NK-92 treated with Interleukin-12 subunit alpha and Interleukin-12 subunit beta, amount 100 ng/mL, for 24 hours (cell line): ENCODE results near the gene VSIG8.

Experiments used
- DNase-seq: peaks from one replicate; lab custom pipeline; 2025; lab: John Stamatoyannopoulos, UW

Gene VSIG8

GRCh38 chr1:159883134-159883533 lies 20.7 kb upstream of the VSIG8 start:
- no peak for DNase-seq

DNA sequence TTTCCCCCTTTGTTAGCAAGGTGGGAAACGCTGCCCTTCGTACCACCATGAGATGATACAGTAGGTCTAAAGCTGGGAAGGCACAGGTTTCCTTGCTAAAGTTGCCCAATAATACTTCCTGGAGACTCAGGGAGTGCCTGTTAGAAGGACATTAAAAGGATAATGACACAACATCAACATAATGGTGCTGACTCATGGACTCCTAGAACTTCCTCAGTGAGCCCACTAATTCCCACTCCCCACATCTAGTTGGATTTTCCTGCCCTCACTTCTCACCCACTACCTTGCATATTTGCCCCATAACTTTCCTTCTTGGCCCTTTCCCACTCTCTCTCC lies 20.0 kb upstream of the VSIG8 start:
- DNase-seq = no peak

DNA sequence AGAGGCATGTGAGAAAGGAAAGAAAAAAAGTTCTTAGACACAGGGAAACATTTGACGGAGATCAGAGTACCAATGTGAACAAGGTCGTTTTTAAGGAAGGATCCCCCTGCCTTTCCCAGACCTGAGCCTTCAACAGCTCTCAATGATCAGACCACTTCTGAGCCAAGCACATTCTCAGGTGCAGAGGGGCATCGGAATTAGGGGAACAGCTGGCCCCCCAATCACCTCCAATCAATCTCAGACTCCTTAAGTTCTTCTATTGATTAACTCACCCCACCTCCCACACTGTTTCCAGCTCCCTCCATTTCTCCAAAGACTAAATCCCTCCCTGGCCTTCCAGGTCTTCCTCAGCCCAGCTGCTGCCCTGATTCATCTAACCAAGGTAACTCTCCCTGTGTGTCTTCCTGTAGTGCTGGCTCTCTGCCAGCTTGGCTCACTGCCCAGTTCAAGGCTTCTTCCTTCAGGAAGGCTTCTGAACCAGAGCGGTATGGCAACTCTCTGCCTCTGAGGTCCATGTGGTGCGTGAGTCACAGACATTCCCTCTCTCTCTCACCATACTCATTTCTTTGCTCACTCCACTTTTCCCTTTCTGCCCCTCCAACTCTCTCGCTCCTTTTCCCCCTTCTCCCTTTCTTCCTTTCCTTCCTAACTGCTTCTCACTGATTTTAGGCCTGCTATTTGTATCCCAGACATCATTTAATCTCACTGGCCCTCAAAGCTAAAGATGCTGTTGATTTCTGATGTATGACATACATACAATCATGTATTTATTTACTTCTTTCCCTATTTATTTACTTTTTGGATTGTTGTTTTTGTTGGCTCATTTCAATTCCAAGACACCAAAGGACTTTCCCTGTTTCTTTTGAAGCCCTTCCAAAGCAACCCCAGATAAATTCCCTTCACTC lies 19.4 kb upstream of the VSIG8 start:
- DNase-seq = no peak

- no peak for DNase-seq
These were observed 18.0 kb upstream of the VSIG8 start for GRCh38 chr1:159880430-159880829.

DNA sequence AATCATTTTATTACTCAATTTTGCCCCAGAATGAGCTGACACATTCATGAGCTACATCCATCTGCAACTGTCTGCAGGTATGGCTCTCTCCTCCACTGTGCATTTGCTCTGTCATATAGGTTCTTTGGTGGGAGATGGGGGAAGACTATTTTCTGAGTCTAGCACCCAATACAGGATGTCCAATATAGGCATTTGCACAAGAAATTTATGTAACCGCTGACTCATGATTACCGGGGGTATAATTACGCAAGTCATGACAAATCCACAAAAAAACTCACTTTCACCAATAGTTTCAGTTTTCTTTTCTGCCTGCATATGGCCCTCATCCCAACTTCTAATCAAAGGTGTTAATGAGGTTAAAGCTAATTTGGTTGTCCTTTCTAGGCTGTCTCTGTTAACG lies 17.5 kb upstream of the VSIG8 start:
- DNase-seq = no peak

DNA sequence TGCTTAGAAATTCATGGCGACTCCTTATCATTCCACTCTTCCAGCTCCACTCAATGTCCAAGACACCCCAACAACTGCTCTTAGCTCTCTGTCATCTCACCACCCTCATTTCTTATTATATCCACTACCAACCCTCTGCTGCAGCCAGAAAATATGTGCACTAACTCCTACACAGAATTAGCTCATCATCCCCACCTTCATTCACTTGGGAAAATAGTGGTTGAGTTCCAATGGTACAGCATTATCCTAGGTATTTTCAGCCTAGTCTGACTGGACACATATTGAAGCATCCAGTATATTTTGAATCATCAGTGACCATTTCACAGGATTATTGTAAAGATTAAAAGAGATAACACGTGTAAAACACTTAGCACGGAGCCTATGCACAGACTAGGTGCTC lies 16.7 kb upstream of the VSIG8 start:
- DNase-seq = no peak

GRCh38 chr1:159877695-159878444 lies 15.4 kb upstream of the VSIG8 start:
- DNase-seq = no peak

- no peak for DNase-seq
These were observed 11.2 kb upstream of the VSIG8 start for GRCh38 chr1:159873530-159874143.

DNA sequence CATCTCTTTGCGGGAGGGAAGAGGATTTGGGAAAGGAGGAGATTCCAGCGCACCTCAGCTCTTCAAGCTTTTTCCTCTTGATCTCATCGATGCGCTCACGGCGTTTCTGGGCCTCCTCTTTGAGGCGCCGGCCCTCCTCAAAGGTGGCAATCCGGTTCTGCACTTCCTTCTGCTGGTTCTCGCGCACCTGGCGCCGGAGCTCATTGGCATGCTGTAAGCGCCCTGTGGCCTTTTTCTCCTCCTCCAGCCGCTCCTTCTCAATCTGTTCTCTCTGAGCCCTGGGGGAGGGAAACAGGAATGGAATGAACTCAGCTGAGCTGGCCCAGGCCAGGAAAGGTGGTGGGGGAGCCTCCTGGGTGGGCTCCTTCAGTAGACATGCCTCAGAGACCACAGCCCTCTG lies 10.4 kb upstream of the VSIG8 start:
- DNase-seq = no peak

DNA sequence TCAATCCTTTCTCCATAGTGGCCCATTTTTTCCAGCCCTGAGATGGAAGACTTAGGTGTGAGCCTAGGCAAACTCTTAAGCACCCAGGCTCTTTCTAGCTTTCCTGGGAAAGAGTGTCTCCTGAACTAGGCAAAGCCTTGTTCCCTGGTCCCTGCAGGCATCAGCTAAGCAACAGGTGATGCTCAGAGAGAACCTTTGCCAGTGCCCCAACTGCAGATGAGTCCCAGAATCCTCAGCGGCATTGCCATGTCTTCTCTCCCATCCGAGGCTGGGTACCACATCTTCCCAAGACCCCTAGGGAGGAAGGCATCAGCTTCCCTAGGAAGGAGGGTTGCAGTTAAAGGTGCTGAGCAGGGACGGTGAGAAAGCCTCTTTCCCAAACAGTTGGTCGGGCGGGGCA lies 8.2 kb upstream of the VSIG8 start:
- no peak for DNase-seq

DNA sequence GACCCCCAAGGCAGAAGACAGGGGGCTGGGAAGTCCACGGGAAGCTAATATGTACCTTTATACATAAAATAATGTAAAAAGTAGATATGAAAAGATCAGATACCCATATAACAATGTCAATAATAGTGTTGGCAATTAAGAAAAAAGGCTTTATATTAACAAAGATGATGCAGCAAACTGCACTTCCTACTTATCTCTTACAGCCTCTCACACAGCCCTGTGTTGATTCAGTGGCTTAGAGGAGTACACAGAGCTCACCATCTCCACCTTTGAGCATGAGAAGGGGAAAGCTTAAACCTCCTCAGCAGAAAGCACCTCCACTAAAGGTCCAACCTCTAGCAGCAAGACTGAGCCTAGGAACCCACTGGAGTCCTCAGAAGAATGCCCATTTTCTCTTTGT lies 7.2 kb upstream of the VSIG8 start:
- no peak for DNase-seq

DNA sequence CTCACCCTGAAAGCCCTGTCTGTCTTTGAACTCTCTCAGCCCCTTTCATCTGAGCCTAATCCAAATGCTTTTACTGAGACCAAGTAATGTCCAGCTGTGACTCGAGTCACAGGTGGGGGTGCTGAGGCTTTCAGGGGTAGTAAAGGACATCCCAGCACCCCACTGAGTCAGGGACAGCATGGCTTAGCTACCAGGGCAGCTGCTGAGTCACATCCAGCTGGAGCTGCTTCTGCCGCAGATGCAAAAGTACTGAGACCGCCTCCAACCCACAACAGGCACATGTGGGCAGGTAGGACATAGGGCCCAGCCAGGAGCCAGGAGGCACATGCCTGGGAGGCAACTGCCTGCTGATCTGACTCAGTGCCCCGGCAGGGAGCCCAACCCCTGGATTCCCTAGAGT lies 6.7 kb upstream of the VSIG8 start:
- DNase-seq = no peak

DNA sequence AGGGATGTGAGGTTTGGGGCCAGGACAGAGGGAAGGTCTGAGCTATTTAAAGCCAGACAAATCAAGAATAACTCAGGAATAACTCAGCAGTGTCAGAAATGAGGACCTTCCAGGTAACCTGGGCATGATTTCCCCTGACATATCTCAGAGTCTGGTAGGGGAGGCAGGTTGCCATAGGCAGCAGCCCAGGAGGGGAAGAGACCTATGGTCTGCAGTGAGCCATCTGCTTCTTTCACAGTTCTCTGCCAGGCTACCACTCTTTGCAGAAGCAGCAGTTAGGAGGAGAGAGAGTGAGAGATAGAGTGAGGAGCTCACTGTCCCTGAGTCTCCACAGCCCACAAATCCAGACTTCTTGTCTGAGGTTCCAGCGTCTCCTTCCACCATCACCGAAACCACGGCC lies 6.3 kb upstream of the VSIG8 start:
- DNase-seq = no peak

GRCh38 chr1:159867664-159868026 lies 5.2 kb upstream of the VSIG8 start:
- no peak for DNase-seq

GRCh38 chr1:159866905-159867663 lies 4.6 kb upstream of the VSIG8 start:
- no peak for DNase-seq

- DNase-seq = no peak
These were observed 3.6 kb upstream of the VSIG8 start for GRCh38 chr1:159866066-159866465.

DNA sequence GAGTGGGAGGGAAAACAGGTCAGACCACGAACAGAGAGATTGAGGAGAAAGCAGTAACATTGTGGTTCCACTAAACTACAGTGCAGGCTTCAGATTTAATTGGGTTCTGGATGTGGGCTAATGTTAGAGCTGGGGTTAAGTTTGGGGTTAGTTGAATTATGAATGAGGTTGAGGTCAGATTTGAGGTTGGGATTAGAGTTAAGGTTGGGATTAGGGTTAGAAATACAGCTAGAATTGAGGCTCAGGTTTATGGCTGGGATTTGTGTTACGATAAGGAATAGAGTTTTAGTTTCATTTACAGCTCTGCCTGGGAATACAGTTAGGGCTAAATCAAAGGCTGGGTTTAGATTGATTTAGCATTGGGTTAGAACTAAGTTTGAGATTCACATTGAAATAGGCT lies 1.8 kb upstream of the VSIG8 start:
- DNase-seq = no peak

DNA sequence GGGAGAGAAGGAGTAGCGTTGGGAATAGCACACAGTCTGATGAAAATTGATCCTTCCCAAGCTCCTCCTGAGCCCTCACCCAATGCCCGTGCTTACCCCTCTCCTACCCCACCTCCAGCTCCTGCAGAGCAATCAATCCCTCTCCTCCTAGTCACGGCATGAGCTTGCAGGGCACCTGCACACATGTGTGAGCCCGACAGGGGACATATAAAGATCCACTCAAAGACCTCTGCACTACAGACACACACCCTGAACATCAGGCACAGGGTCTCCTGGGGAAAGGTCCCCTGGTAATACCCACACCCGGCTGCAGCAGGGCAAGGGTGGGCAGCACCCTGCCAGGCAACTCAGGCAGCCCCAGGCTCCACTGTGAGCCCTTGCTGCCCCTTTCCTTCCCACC lies 426 bp downstream of the VSIG8 start:
- no peak for DNase-seq

- DNase-seq = no peak
These were observed 1.2 kb downstream of the VSIG8 start for GRCh38 chr1:159861218-159861617.

DNA sequence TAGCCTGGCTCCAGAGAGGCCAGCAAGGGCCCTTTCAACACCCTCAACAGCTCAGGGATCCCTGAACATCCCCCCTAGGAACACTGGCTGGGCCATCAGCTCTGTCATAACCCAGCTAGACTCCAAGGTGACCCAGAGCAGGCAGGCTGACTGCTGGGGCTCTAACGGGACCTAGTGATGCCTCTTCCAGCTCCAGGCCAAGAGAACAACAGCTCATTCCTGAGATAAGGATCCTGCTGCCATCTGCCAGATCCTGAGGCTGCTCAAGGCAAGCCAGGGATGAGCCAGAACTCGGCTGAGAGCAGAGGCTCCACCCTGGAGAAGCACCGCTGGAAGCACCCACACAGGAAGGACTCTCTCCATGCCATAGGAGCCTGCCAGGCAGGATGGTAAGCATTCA lies 2.0 kb downstream of the VSIG8 start:
- DNase-seq = no peak

DNA sequence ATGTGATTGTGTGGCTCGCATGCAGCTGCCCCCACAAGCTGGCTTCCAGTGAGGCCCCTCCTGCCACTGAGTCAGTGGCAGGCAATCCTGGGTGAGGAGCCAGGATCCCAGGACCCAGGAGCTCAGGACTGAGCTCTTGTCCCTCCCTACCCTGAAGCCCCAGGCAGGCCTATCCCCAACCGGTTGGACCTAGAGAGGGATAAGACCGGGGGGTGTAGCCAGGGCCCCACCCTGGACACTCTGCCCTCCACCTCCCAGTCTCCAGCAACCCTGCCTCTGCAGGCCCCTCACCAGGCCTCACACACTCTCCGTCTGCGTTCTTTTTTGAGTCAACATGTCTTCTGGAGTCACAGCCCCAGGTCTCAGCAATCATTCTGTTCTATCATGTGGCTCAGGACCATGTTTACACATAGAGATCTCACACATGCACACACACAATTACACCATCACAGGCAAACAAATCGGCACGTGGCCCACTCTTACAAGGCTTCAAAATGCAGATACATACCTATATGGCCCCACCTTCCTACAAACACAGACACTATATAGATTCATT lies 2.6 kb downstream of the VSIG8 start:
- no peak for DNase-seq

DNA sequence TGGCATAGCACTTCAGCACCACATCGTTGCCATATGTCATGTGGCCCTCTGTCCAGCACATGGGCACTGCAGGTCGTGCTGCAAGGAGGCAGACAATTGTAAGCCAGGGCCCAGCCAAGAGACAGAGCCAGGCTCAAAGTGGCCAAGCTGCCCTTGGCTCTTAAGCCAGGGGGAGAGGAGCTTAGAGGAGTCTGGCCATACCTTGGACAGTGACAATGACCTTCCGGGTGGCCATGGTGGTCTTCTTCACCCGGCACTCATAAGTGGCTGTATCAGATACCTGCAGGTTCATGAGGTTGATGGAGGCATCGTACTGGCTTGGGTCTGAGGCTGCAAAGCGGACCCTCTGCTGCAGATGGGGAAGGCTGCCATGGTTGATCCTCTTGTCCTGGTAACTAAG lies 4.6 kb downstream of the VSIG8 start:
- DNase-seq = no peak
